ENCODE results near the gene B4GALT5.
"Not testable (repeated sequence)": the region's sequence is repeated elsewhere in the genome, so short reads cannot be mapped to it uniquely, and the experiment has no call there.

B4GALT5 gene

DNA sequence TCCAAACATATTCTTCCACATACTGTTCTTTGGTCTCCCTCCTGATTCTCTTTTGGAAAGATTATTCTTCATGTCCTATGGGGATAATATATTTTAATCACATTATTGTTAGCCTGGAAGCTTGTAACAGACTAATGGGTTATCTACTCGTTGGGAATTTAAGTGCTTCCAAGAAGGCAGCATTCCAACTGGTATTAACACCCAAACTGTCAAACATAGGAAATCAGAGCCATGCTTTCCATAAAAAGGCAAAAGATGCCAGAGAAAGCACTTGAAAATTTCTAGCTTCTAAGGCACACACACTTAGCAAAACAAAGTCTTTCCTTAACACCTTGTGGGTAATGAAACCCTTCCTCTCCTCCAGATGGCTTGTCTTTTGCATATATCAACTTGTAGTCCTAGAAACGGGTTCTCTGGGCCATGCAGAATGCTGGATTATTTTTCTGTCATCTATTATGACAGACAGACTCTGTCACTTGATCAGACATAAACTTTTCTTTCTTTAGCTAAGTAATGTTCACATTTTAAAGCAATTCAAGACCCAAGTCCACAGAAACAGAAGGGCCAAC lies 41.5 kb downstream of the B4GALT5 start:
- Histone ChIP-seq H3K4me3 (ENCODE audit: low read depth, low read length) (no peak overlapping the region), H3K27me3 (no peaks in the 10 kb centered on the region), H3K4me1 (peaks cover 44% of the 10 kb centered on the region), H3K36me3 (no peaks in the 10 kb centered on the region; the same call in 1 of the 2 replicates), H3K9me3 (no peaks in the 10 kb centered on the region)
- no peak for DNase-seq
- TF ChIP-seq, protein P1, sequence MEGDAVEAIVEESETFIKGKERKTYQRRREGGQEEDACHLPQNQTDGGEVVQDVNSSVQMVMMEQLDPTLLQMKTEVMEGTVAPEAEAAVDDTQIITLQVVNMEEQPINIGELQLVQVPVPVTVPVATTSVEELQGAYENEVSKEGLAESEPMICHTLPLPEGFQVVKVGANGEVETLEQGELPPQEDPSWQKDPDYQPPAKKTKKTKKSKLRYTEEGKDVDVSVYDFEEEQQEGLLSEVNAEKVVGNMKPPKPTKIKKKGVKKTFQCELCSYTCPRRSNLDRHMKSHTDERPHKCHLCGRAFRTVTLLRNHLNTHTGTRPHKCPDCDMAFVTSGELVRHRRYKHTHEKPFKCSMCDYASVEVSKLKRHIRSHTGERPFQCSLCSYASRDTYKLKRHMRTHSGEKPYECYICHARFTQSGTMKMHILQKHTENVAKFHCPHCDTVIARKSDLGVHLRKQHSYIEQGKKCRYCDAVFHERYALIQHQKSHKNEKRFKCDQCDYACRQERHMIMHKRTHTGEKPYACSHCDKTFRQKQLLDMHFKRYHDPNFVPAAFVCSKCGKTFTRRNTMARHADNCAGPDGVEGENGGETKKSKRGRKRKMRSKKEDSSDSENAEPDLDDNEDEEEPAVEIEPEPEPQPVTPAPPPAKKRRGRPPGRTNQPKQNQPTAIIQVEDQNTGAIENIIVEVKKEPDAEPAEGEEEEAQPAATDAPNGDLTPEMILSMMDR (IDR thresholded peaks at IDR 0.05; ENCODE audit: low read depth, low read length): no peak

DNA sequence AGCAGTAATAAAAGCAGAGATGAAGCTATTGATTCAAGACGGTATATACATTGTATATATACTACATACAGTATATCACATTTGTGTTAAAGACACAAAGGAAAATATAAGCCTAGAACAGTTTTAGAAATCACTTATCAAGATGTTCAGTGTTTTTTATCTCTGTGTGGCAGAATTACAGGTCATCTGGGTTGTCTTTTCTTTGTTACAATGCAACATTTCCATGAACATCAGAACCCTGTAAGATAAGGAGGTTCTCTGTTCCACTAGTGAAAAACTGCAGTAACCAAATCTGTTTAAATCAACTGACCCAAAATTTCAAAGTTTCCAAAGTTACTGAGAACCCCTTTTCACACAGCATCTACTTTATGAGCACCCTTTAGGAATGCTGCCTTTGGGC lies 42.2 kb downstream of the B4GALT5 start:
- Histone ChIP-seq H3K9me3 (no peaks in the 10 kb centered on the region), H3K36me3 (no peaks in the 10 kb centered on the region; the same call in 1 of the 2 replicates), H3K4me1 (peaks cover 40% of the 10 kb centered on the region), H3K27me3 (no peaks in the 10 kb centered on the region), H3K4me3 (ENCODE audit: low read depth, low read length) (no peak overlapping the region)
- DNase-seq: no peak
- TF ChIP-seq, protein P1 (IDR thresholded peaks at IDR 0.05; ENCODE audit: low read depth, low read length): no peak

DNA sequence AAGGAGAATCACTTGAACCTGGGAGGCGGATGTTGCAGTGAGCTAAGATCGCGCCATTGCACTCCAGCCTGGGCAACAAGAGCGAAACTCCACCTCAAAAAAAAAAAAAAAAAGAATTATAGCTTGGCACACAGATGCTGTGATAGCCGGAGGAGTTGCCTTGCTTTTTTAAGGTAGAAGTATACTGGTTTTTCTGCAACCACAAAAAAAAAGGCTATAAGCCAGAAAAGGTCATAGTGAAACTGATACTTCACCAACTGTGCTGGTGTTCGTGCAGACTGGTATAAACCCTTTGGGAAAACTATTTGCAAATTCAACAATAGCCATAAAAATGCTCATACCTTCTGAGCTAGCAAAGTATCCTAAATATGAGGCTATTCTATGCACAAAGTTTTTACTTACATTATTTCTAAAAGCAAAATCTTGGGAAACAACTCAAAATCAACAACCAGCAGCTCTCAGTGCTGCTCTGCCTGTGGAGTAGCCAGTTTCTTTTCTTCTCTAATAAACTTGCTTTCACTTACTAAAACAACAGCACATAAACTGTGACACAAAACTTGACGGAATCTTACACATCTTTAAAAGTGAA lies 44.0 kb downstream of the B4GALT5 start:
- peaks cover 29% of the 10 kb centered on the region for H3K4me1 ChIP-seq
- TF ChIP-seq, protein P1 (IDR thresholded peaks at IDR 0.05; ENCODE audit: low read depth, low read length): no peak
- no peak overlapping the region for H3K4me3 ChIP-seq (ENCODE audit: low read depth, low read length)
- no peaks in the 10 kb centered on the region; the same call in 1 of the 2 replicates for H3K36me3 ChIP-seq
- H3K9me3 ChIP-seq: no peaks in the 10 kb centered on the region
- H3K27me3 ChIP-seq: no peaks in the 10 kb centered on the region
- no peak for DNase-seq

DNA sequence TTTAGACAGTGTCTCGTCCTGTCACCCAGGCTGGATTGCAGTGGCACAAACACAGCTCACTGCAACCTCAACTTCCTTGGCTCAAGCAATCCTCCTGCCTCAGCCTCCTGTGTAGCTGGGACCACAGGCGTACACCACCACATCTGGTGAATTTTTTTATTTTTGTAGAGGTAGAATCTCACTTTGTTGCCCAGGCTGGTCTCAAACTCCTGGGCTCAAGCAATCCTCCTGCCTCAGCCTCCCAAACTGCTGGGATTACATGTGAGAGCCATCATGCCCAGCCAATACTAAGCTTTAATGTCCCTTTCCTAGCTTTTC lies 44.8 kb downstream of the B4GALT5 start:
- H3K4me1 ChIP-seq: peaks cover 29% of the 10 kb centered on the region
- H3K27me3 ChIP-seq; H3K4me3 ChIP-seq (ENCODE audit: low read depth, low read length): not testable (repeated sequence)

DNA sequence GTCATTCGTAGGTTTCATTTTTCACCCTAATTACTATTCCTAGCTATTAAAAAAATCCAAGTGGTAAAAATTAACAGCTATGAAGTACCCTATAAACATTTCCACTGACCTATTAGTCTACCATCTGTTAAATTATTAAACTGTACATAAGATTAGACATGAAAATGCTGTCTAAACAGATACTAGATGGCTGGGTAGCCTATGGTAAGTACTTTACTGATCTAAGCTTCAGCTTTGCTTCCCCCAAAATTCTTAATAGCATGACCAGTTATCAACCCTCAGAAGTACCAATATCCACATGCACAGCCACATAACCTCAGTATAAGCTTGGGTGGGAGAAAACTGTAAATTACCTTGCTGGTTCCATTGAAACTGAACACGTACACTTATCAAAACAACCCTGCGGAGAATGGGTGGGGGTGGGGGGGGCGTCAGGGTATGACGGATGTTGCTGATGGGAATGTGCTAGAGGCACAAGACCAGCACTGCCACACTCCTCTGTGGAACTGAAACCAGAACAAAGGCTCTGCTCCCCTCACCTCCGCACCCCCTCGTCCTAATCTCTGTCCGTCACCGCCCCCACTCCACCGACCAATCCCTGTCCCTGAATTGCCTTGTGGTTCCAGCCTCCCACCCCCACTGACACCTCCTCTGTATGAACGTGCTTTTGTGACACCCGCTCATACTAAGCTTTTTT lies 45.3 kb downstream of the B4GALT5 start:
- H3K9me3 ChIP-seq: no peaks in the 10 kb centered on the region
- TF ChIP-seq, protein P1 (IDR thresholded peaks at IDR 0.05; ENCODE audit: low read depth, low read length): no peak
- DNase-seq: no peak
- peaks cover 29% of the 10 kb centered on the region for H3K4me1 ChIP-seq
- no peaks in the 10 kb centered on the region; the same call in 1 of the 2 replicates for H3K36me3 ChIP-seq
- no peak overlapping the region for H3K4me3 ChIP-seq (ENCODE audit: low read depth, low read length)
- no peaks in the 10 kb centered on the region for H3K27me3 ChIP-seq

More for the DNA sequence above, 44.8 kb downstream of the B4GALT5 start:
- DNase-seq, H3K9me3 ChIP-seq, H3K36me3 ChIP-seq: not testable (repeated sequence)

DNA sequence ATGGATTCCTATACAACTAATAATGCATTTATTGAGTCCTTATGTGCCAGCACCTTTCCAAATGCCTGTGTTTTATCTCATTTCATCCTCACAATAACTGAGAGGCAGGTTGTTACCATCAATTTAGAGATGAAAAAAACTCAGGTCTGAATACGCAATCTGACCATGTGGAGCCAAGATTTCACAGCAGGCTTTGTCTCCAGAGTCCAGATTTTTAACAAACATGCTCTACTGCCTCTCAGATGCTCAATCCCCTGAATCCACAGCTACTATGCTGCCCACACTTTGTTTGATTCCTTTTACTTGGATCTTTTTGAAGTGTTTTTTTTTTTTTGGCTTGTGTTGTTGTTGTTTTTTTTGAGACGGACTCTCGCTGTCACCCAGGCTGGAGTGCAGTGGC lies 46.8 kb downstream of the B4GALT5 start:
- peaks cover 31% of the 10 kb centered on the region for H3K4me1 ChIP-seq
- no peak overlapping the region for H3K4me3 ChIP-seq (ENCODE audit: low read depth, low read length)
- DNase-seq: no peak
- TF ChIP-seq, protein P1 (IDR thresholded peaks at IDR 0.05; ENCODE audit: low read depth, low read length): no peak
- no peaks in the 10 kb centered on the region; the same call in 1 of the 2 replicates for H3K36me3 ChIP-seq
- no peaks in the 10 kb centered on the region for H3K9me3 ChIP-seq
- no peaks in the 10 kb centered on the region for H3K27me3 ChIP-seq

Measured in BE2C (cell line).